Uterus (tissue), 2 donors: ENCODE measurements around the gene ZFR.

ENCODE experiments used
- POLR2A ChIP-seq, 2 donors: fragments of 450-650 bp; IDR thresholded peaks; one replicate each; pipeline ENCODE4 v1.6.1; 2016; ENCODE audit warnings: antibody characterized with exemption in 2 of 2, mild to moderate bottlenecking in 1 of 2, moderate library complexity in 1 of 2
- TF ChIP-seq, protein P1 (sequence below), 4 experiments: fragments of 200-600 bp in 2 of 4; fragments of 450-650 bp in 2 of 4; sonication (generic) in 2 of 4; IDR thresholded peaks; one replicate each; pipeline ENCODE4 v1.5.1; 2016 to 2019; ENCODE audit warnings: antibody characterized with exemption in 4 of 4, mild to moderate bottlenecking in 2 of 4, moderate library complexity in 1 of 4

DNA sequence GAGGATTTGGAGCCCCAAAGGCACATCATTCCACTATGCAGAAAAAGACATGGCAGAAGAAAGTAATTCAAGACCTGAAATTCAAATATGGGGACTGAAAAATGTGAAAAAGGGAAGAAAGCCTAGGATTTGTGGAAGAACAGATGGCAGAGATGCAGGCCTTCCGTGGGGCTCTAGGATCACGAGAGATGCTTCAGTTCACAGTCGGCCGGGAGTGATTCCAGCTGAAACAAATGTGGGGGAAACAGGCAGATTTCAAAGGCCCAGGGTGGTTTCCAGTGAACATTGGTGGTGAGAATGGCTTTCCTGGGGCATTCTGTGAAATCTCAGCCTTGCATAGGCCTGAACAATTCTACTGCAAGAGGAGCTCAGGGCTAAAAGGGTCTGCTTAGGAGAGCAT, 34.6 kb upstream of the ZFR start:
- TF ChIP-seq, protein P1, sequence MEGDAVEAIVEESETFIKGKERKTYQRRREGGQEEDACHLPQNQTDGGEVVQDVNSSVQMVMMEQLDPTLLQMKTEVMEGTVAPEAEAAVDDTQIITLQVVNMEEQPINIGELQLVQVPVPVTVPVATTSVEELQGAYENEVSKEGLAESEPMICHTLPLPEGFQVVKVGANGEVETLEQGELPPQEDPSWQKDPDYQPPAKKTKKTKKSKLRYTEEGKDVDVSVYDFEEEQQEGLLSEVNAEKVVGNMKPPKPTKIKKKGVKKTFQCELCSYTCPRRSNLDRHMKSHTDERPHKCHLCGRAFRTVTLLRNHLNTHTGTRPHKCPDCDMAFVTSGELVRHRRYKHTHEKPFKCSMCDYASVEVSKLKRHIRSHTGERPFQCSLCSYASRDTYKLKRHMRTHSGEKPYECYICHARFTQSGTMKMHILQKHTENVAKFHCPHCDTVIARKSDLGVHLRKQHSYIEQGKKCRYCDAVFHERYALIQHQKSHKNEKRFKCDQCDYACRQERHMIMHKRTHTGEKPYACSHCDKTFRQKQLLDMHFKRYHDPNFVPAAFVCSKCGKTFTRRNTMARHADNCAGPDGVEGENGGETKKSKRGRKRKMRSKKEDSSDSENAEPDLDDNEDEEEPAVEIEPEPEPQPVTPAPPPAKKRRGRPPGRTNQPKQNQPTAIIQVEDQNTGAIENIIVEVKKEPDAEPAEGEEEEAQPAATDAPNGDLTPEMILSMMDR (IDR thresholded peaks at IDR 0.05) = no peak
- TF ChIP-seq POLR2A (IDR thresholded peaks at IDR 0.05) = no peak
